ENCODE measurements around the gene XYLT1. TPM values are rescaled to one million over a fixed set of nuclear protein-coding genes. Genes with fewer than 3 reads are reported as not detected.

Gene XYLT1
- total RNA-seq, 5 donors from 2014 or later (not counting 1 experiment from before 2014, with no cell fraction given), result 25.8 to 70.6 (median 57.8) TPM

GRCh38 chr16:17128791-17129190 lies 342.0 kb downstream of the XYLT1 start:
- no peak overlapping the region for H3K4me3 Mint-ChIP-seq
- Histone ChIP-seq H3K36me3 (ENCODE audit: control insufficient read depth in 2 of 2, extremely low read depth in 1 of 2, insufficient read depth in 1 of 2, low read length in 1 of 2) (peaks cover 13 to 52% of the 10 kb centered on the region in 2 donors), H3K4me3 (ENCODE audit: control insufficient read depth in 1 of 2, extremely low read depth in 1 of 2, low read length in 1 of 2) (no peak overlapping the region), H3K27ac (ENCODE audit: low read length) (no peak overlapping the region), H3K9me3 (peaks cover 2% of the 10 kb centered on the region), H3K4me1 (ENCODE audit: control insufficient read depth in 1 of 2, extremely low read depth in 1 of 2, insufficient read depth in 2 of 2, low read length in 2 of 2) (peaks cover 7 to 8% of the 10 kb centered on the region in 2 experiments), H3K27me3 (replicated peaks in 1 of 2; ENCODE audit: control insufficient read depth in 2 of 2, extremely low read depth in 1 of 2, insufficient read depth in 2 of 2, low read length in 1 of 2) (no peaks in the 10 kb centered on the region)
- DNase-seq, result no peak
- ATAC-seq (replicated peaks in 1 of 4), result no peak
- peaks cover 10 to 24% (median 14%) of the 10 kb centered on the region in 3 donors for H3K4me1 Mint-ChIP-seq
- ChIA-PET POLR2A (no interaction called here), CTCF (interaction anchor here in 1 of 2 donors (0.6 kb wide), 1 partner anchor 13 kb away, joined by 4 read pairs; no protein-coding TSS in a partner anchor)
- H3K27me3 Mint-ChIP-seq, result no peaks in the 10 kb centered on the region
- H3K9me3 Mint-ChIP-seq, result peaks cover 0 to 8% (median 4%) of the 10 kb centered on the region in 3 donors
- peaks cover 83% of the 10 kb centered on the region for H3K36me3 Mint-ChIP-seq
- WGBS (ENCODE audit: insufficient coverage), result no CpG with 5 or more reads among the region's 6 CpGs
- H3K27ac Mint-ChIP-seq, result no peak overlapping the region

- peaks cover 10 to 41% of the 10 kb centered on the region in 2 donors for H3K36me3 ChIP-seq (ENCODE audit: control insufficient read depth in 2 of 2, extremely low read depth in 1 of 2, insufficient read depth in 1 of 2, low read length in 1 of 2)
- DNase-seq, result no peak
- Mint-ChIP-seq H3K4me1 (peaks cover 7 to 8% (median 8%) of the 10 kb centered on the region in 3 donors), H3K27me3 (no peaks in the 10 kb centered on the region), H3K4me3 (no peak overlapping the region), H3K36me3 (peaks cover 88% of the 10 kb centered on the region), H3K27ac (no peak overlapping the region), H3K9me3 (peaks cover 0 to 8% (median 4%) of the 10 kb centered on the region in 3 donors)
- H3K27me3 ChIP-seq (replicated peaks in 1 of 2; ENCODE audit: control insufficient read depth in 2 of 2, extremely low read depth in 1 of 2, insufficient read depth in 2 of 2, low read length in 1 of 2), result no peaks in the 10 kb centered on the region
- no peak for ATAC-seq (replicated peaks in 1 of 4)
- ChIA-PET POLR2A (no interaction called here), CTCF (no interaction called here)
- H3K4me3 ChIP-seq (ENCODE audit: control insufficient read depth in 1 of 2, extremely low read depth in 1 of 2, low read length in 1 of 2), result no peak overlapping the region
- peaks cover 3 to 7% of the 10 kb centered on the region in 2 experiments for H3K4me1 ChIP-seq (ENCODE audit: control insufficient read depth in 1 of 2, extremely low read depth in 1 of 2, insufficient read depth in 2 of 2, low read length in 2 of 2)
- WGBS (ENCODE audit: insufficient coverage), result no CpG with 5 or more reads among the region's 3 CpGs
- H3K9me3 ChIP-seq, result peaks cover 2% of the 10 kb centered on the region
- H3K27ac ChIP-seq (ENCODE audit: low read length), result no peak overlapping the region
These were observed 344.6 kb downstream of the XYLT1 start for GRCh38 chr16:17126156-17126555.

GRCh38 chr16:17125671-17126070 lies 345.1 kb downstream of the XYLT1 start:
- no peak for ATAC-seq (replicated peaks in 1 of 4)
- no peak for DNase-seq
- peaks cover 2% of the 10 kb centered on the region for H3K9me3 ChIP-seq
- H3K4me3 ChIP-seq (ENCODE audit: control insufficient read depth in 1 of 2, extremely low read depth in 1 of 2, low read length in 1 of 2), result no peak overlapping the region
- H3K36me3 ChIP-seq (ENCODE audit: control insufficient read depth in 2 of 2, extremely low read depth in 1 of 2, insufficient read depth in 1 of 2, low read length in 1 of 2), result peaks cover 10 to 39% of the 10 kb centered on the region in 2 donors
- Mint-ChIP-seq H3K9me3 (peaks cover 0 to 8% (median 4%) of the 10 kb centered on the region in 3 donors), H3K4me3 (no peak overlapping the region), H3K36me3 (peaks cover 88% of the 10 kb centered on the region), H3K4me1 (peaks cover 2 to 3% (median 3%) of the 10 kb centered on the region in 3 donors), H3K27me3 (no peaks in the 10 kb centered on the region), H3K27ac (no peak overlapping the region)
- POLR2A ChIA-PET, result no interaction called here
- H3K4me1 ChIP-seq (ENCODE audit: control insufficient read depth in 1 of 2, extremely low read depth in 1 of 2, insufficient read depth in 2 of 2, low read length in 2 of 2), result peaks cover 0 to 4% of the 10 kb centered on the region in 2 experiments
- no peak overlapping the region for H3K27ac ChIP-seq (ENCODE audit: low read length)
- H3K27me3 ChIP-seq (replicated peaks in 1 of 2; ENCODE audit: control insufficient read depth in 2 of 2, extremely low read depth in 1 of 2, insufficient read depth in 2 of 2, low read length in 1 of 2), result no peaks in the 10 kb centered on the region
- CTCF ChIA-PET, result no interaction called here

- Histone ChIP-seq H3K36me3 (ENCODE audit: control insufficient read depth in 2 of 2, extremely low read depth in 1 of 2, insufficient read depth in 1 of 2, low read length in 1 of 2) (peaks cover 12 to 18% of the 10 kb centered on the region in 2 donors), H3K9me3 (no peaks in the 10 kb centered on the region), H3K4me3 (ENCODE audit: control insufficient read depth in 1 of 2, extremely low read depth in 1 of 2, low read length in 1 of 2) (no peak overlapping the region), H3K4me1 (ENCODE audit: control insufficient read depth in 1 of 2, extremely low read depth in 1 of 2, insufficient read depth in 2 of 2, low read length in 2 of 2) (no peaks in the 10 kb centered on the region), H3K27ac (ENCODE audit: low read length) (no peak overlapping the region), H3K27me3 (replicated peaks in 1 of 2; ENCODE audit: control insufficient read depth in 2 of 2, extremely low read depth in 1 of 2, insufficient read depth in 2 of 2, low read length in 1 of 2) (no peaks in the 10 kb centered on the region)
- no peaks in the 10 kb centered on the region for H3K4me1 Mint-ChIP-seq
- H3K27ac Mint-ChIP-seq, result no peak overlapping the region
- no peak overlapping the region for H3K4me3 Mint-ChIP-seq
- DNase-seq, result no peak
- ChIA-PET POLR2A (no interaction called here), CTCF (no interaction called here)
- peaks cover 70% of the 10 kb centered on the region for H3K36me3 Mint-ChIP-seq
- no peaks in the 10 kb centered on the region for H3K27me3 Mint-ChIP-seq
- no peak for ATAC-seq (replicated peaks in 1 of 4)
- WGBS (ENCODE audit: insufficient coverage), result 96% methylated on average over 3 of the region's 5 CpGs
- no peaks in the 10 kb centered on the region for H3K9me3 Mint-ChIP-seq
These were observed 352.7 kb downstream of the XYLT1 start for GRCh38 chr16:17117906-17118577.

GRCh38 chr16:17116595-17117322 lies 354.0 kb downstream of the XYLT1 start:
- Histone ChIP-seq H3K9me3 (no peaks in the 10 kb centered on the region), H3K4me1 (ENCODE audit: control insufficient read depth in 1 of 2, extremely low read depth in 1 of 2, insufficient read depth in 2 of 2, low read length in 2 of 2) (no peaks in the 10 kb centered on the region), H3K27ac (ENCODE audit: low read length) (no peak overlapping the region), H3K4me3 (ENCODE audit: control insufficient read depth in 1 of 2, extremely low read depth in 1 of 2, low read length in 1 of 2) (no peak overlapping the region), H3K27me3 (replicated peaks in 1 of 2; ENCODE audit: control insufficient read depth in 2 of 2, extremely low read depth in 1 of 2, insufficient read depth in 2 of 2, low read length in 1 of 2) (no peaks in the 10 kb centered on the region), H3K36me3 (ENCODE audit: control insufficient read depth in 2 of 2, extremely low read depth in 1 of 2, insufficient read depth in 1 of 2, low read length in 1 of 2) (peaks cover 12 to 18% of the 10 kb centered on the region in 2 donors)
- Mint-ChIP-seq H3K4me3 (no peak overlapping the region), H3K27me3 (no peaks in the 10 kb centered on the region), H3K36me3 (peaks cover 65% of the 10 kb centered on the region), H3K9me3 (no peaks in the 10 kb centered on the region), H3K4me1 (no peaks in the 10 kb centered on the region), H3K27ac (no peak overlapping the region)
- no CpG with 5 or more reads among the region's 4 CpGs for WGBS (ENCODE audit: insufficient coverage)
- ChIA-PET POLR2A (no interaction called here), CTCF (interaction anchor here in 1 of 2 donors (0.6 kb wide), 1 partner anchor 12 kb away, joined by 4 read pairs; no protein-coding TSS in a partner anchor)
- ATAC-seq (replicated peaks in 1 of 4), result no peak
- no peak for DNase-seq

GRCh38 chr16:17109413-17109812 lies 361.3 kb downstream of the XYLT1 start:
- no peaks in the 10 kb centered on the region for H3K9me3 ChIP-seq
- peaks cover 9 to 10% of the 10 kb centered on the region in 2 experiments for H3K4me1 ChIP-seq (ENCODE audit: control insufficient read depth in 1 of 2, extremely low read depth in 1 of 2, insufficient read depth in 2 of 2, low read length in 2 of 2)
- no peak overlapping the region for H3K4me3 ChIP-seq (ENCODE audit: control insufficient read depth in 1 of 2, extremely low read depth in 1 of 2, low read length in 1 of 2)
- no peak overlapping the region for H3K27ac ChIP-seq (ENCODE audit: low read length)
- Mint-ChIP-seq H3K27me3 (no peaks in the 10 kb centered on the region), H3K9me3 (no peaks in the 10 kb centered on the region), H3K4me3 (no peak overlapping the region), H3K36me3 (peaks cover 57% of the 10 kb centered on the region), H3K27ac (no peak overlapping the region), H3K4me1 (peaks cover 8 to 21% (median 16%) of the 10 kb centered on the region in 3 donors)
- ChIA-PET POLR2A (no interaction called here), CTCF (no interaction called here)
- H3K36me3 ChIP-seq (ENCODE audit: control insufficient read depth in 2 of 2, extremely low read depth in 1 of 2, insufficient read depth in 1 of 2, low read length in 1 of 2), result peaks cover 6 to 11% of the 10 kb centered on the region in 2 donors
- ATAC-seq (replicated peaks in 1 of 4), result no peak
- DNase-seq, result no peak
- no peaks in the 10 kb centered on the region for H3K27me3 ChIP-seq (replicated peaks in 1 of 2; ENCODE audit: control insufficient read depth in 2 of 2, extremely low read depth in 1 of 2, insufficient read depth in 2 of 2, low read length in 1 of 2)

Data from T-cell (primary cell).